Testis (tissue), 2 donors: ENCODE data around the gene NADSYN1.

Experiments used
- CTCF ChIP-seq, 3 experiments: fragments of 450-650 bp in 2 of 3; fragments of 200-600 bp in 1 of 3; sonication (generic) in 1 of 3; IDR thresholded peaks; one replicate each; pipeline ENCODE4 v1.5.1; 2016 to 2019; ENCODE audit warnings: antibody characterized with exemption in 3 of 3, mild to moderate bottlenecking in 2 of 3, moderate library complexity in 1 of 3
- POLR2A ChIP-seq: fragments of 450-650 bp; IDR thresholded peaks from one replicate; pipeline ENCODE4 v1.6.1; 2017; ENCODE audit warnings: antibody characterized with exemption, mild to moderate bottlenecking, moderate library complexity

- TF ChIP-seq CTCF (IDR thresholded peaks at IDR 0.05): no peak
- TF ChIP-seq POLR2A: no peak
These were observed 65.8 kb downstream of the NADSYN1 start for GRCh38 chr11:71518506-71519471.
